ENCODE data around the gene NOC4L. TPM values are rescaled to one million over a fixed set of nuclear protein-coding genes. Genes with fewer than 3 reads are reported as not detected.

Gene NOC4L
- total RNA-seq, 1 experiment from 2014 or later: 36.5 TPM

- no peak overlapping the region for H3K4me2 ChIP-seq (ENCODE audit: insufficient read depth, insufficient read length, low read length)
- no peaks in the 10 kb centered on the region for H3K4me1 ChIP-seq (ENCODE audit: insufficient read depth, low read length)
- Mint-ChIP-seq H3K4me3 (no peak overlapping the region), H3K27me3 (ENCODE audit: low read depth) (no peaks in the 10 kb centered on the region), H3K9me3 (no peaks in the 10 kb centered on the region), H3K36me3 (ENCODE audit: insufficient read depth in 1 of 3, low read depth in 3 of 3) (peaks cover 27 to 51% (median 41%) of the 10 kb centered on the region in 3 experiments; a peak in 6 of 7 replicates), H3K4me1 (no peaks in the 10 kb centered on the region), H3K27ac (no peak overlapping the region)
- no peak overlapping the region for H3K27ac ChIP-seq (ENCODE audit: insufficient read length, low read depth, low read length)
- no peak overlapping the region for H3K56ac ChIP-seq (ENCODE audit: insufficient read length, low read depth, low read length)
- H4K20me1 ChIP-seq (ENCODE audit: control insufficient read depth, insufficient read depth, insufficient read length): no peaks in the 10 kb centered on the region
- no peak overlapping the region for H3K4ac ChIP-seq (ENCODE audit: low read depth, low read length)
- H4K5ac ChIP-seq (ENCODE audit: insufficient read length, low read depth, low read length): no peak overlapping the region
- H3K14ac ChIP-seq (ENCODE audit: insufficient read depth, low read length): no peak overlapping the region
- H2BK120ac ChIP-seq (ENCODE audit: low read depth, low read length, poor library complexity, severe bottlenecking): no peak overlapping the region
- H3K23ac ChIP-seq (ENCODE audit: insufficient read length, low read depth, low read length): no peak overlapping the region
- H2AK5ac ChIP-seq (ENCODE audit: insufficient read length, low read length): no peak overlapping the region
- no peaks in the 10 kb centered on the region for H3K9me3 ChIP-seq (ENCODE audit: control insufficient read depth, low read depth, low read length)
- no peaks in the 10 kb centered on the region for H3K27me3 ChIP-seq (ENCODE audit: insufficient read depth, low read length)
- no peak overlapping the region for H2BK20ac ChIP-seq (ENCODE audit: low read depth, low read length, poor library complexity, severe bottlenecking)
- TF ChIP-seq CTCF (conservative IDR thresholded peaks at IDR 0.05): no peak
- no peaks in the 10 kb centered on the region for H3K79me1 ChIP-seq (ENCODE audit: insufficient read depth, low read depth, low read length, poor library complexity, severe bottlenecking)
- H3K18ac ChIP-seq (ENCODE audit: insufficient read length, low read depth, low read length): no peak overlapping the region
- H2BK15ac ChIP-seq (ENCODE audit: low read depth, low read length): no peak overlapping the region
- WGBS (ENCODE audit: extremely low coverage, insufficient read length, low lambda C conversion rate): no CpG with 5 or more reads among the region's 6 CpGs
- no peak overlapping the region for H3T11ph ChIP-seq (ENCODE audit: low read length)
- no peak overlapping the region for H2BK5ac ChIP-seq (ENCODE audit: insufficient read length, low read length)
- H3K23me2 ChIP-seq (ENCODE audit: insufficient read length, low read depth, low read length, poor library complexity, severe bottlenecking): no peaks in the 10 kb centered on the region
- H2BK12ac ChIP-seq (ENCODE audit: insufficient read length, low read depth, low read length): no peak overlapping the region
- H4K8ac ChIP-seq (replicated peaks; ENCODE audit: insufficient read length, low read depth, low read length): no peak overlapping the region
- H2AFZ ChIP-seq (ENCODE audit: low read length): no peak overlapping the region
- no peaks in the 10 kb centered on the region for H3K79me2 ChIP-seq (ENCODE audit: insufficient read depth, low read length)
- DNase-seq: no peak
- no peak overlapping the region for H3K9ac ChIP-seq (ENCODE audit: extremely low read depth, insufficient read length, low read length)
- H4K91ac ChIP-seq (ENCODE audit: insufficient read length, low read depth, low read length): no peak overlapping the region
These were observed 29.6 kb upstream of the NOC4L start for GRCh38 chr12:132114667-132115066.
